ENCODE results near the gene ASB1.

The ASB1 gene

GRCh38 chr2:238409341-238410199 lies 17.2 kb upstream of the ASB1 start:
- no peaks in the 10 kb centered on the region for H3K36me3 Mint-ChIP-seq
- no peaks in the 10 kb centered on the region for H3K27me3 Mint-ChIP-seq
- CTCF ChIA-PET = no interaction called here
- H3K27ac Mint-ChIP-seq = no peak overlapping the region
- no peak overlapping the region for H3K4me3 Mint-ChIP-seq
- peaks cover 7% of the 10 kb centered on the region for H3K4me1 Mint-ChIP-seq
- H3K9me3 Mint-ChIP-seq = no peaks in the 10 kb centered on the region
- no peak for DNase-seq

GRCh38 chr2:238412067-238412767 lies 14.5 kb upstream of the ASB1 start:
- CTCF ChIA-PET = no interaction called here
- H3K27ac Mint-ChIP-seq = no peak overlapping the region
- peaks cover 2% of the 10 kb centered on the region for H3K36me3 Mint-ChIP-seq

GRCh38 chr2:238413368-238413767 lies 13.4 kb upstream of the ASB1 start:
- peaks cover 9% of the 10 kb centered on the region for H3K9me3 Mint-ChIP-seq
- H3K27me3 Mint-ChIP-seq = peaks cover 14% of the 10 kb centered on the region
- H3K36me3 Mint-ChIP-seq = peaks cover 2% of the 10 kb centered on the region
- no peak overlapping the region for H3K27ac Mint-ChIP-seq
- CTCF ChIA-PET = no interaction called here
- H3K4me1 Mint-ChIP-seq = peaks cover 5% of the 10 kb centered on the region
- DNase-seq = no peak
- no peak overlapping the region for H3K4me3 Mint-ChIP-seq

More at GRCh38 chr2:238412067-238412767, 14.5 kb upstream of the ASB1 start:
- Mint-ChIP-seq H3K4me1 (peaks cover 5% of the 10 kb centered on the region), H3K27me3 (peaks cover 11% of the 10 kb centered on the region), H3K4me3 (no peak overlapping the region), H3K9me3 (peaks cover 9% of the 10 kb centered on the region)
- DNase-seq = no peak

- Mint-ChIP-seq H3K9me3 (peaks cover 9% of the 10 kb centered on the region), H3K27me3 (peaks cover 16% of the 10 kb centered on the region), H3K4me1 (peaks cover 5% of the 10 kb centered on the region), H3K4me3 (no peak overlapping the region), H3K36me3 (peaks cover 2% of the 10 kb centered on the region), H3K27ac (no peak overlapping the region)
- CTCF ChIA-PET = no interaction called here
- no peak for DNase-seq
Observed at GRCh38 chr2:238415036-238415764, 11.5 kb upstream of the ASB1 start.

- H3K4me1 Mint-ChIP-seq = peaks cover 5% of the 10 kb centered on the region
- H3K36me3 Mint-ChIP-seq = peaks cover 2% of the 10 kb centered on the region
- CTCF ChIA-PET = no interaction called here
- no peak overlapping the region for H3K27ac Mint-ChIP-seq
- H3K4me3 Mint-ChIP-seq = no peak overlapping the region
- DNase-seq = no peak
- H3K9me3 Mint-ChIP-seq = peaks cover 9% of the 10 kb centered on the region
- H3K27me3 Mint-ChIP-seq = peaks cover 22% of the 10 kb centered on the region
Observed at GRCh38 chr2:238415893-238416292, 10.8 kb upstream of the ASB1 start.

- Mint-ChIP-seq H3K27me3 (peaks cover 22% of the 10 kb centered on the region), H3K27ac (no peak overlapping the region), H3K4me1 (peaks cover 5% of the 10 kb centered on the region), H3K4me3 (no peak overlapping the region), H3K36me3 (peaks cover 2% of the 10 kb centered on the region), H3K9me3 (peaks cover 9% of the 10 kb centered on the region)
- DNase-seq = no peak
- CTCF ChIA-PET = no interaction called here
Observed at GRCh38 chr2:238418196-238418998, 8.3 kb upstream of the ASB1 start.

GRCh38 chr2:238418999-238419546 lies 7.7 kb upstream of the ASB1 start:
- Mint-ChIP-seq H3K9me3 (peaks cover 9% of the 10 kb centered on the region), H3K27ac (no peak overlapping the region), H3K4me1 (peaks cover 5% of the 10 kb centered on the region), H3K27me3 (peaks cover 22% of the 10 kb centered on the region), H3K4me3 (no peak overlapping the region), H3K36me3 (peaks cover 2% of the 10 kb centered on the region)
- DNase-seq = no peak
- CTCF ChIA-PET = no interaction called here

- Mint-ChIP-seq H3K9me3 (peaks cover 9% of the 10 kb centered on the region), H3K36me3 (peaks cover 2% of the 10 kb centered on the region), H3K4me3 (no peak overlapping the region), H3K27ac (no peak overlapping the region), H3K27me3 (peaks cover 18% of the 10 kb centered on the region), H3K4me1 (peaks cover 5% of the 10 kb centered on the region)
- DNase-seq = no peak
- CTCF ChIA-PET = no interaction called here
Observed at GRCh38 chr2:238420442-238420841, 6.3 kb upstream of the ASB1 start.

- peaks cover 8% of the 10 kb centered on the region for H3K4me1 Mint-ChIP-seq
- DNase-seq = no peak
- H3K27me3 Mint-ChIP-seq = peaks cover 12% of the 10 kb centered on the region
- CTCF ChIA-PET = no interaction called here
- no peak overlapping the region for H3K27ac Mint-ChIP-seq
- H3K9me3 Mint-ChIP-seq = peaks cover 5% of the 10 kb centered on the region
- no peak overlapping the region for H3K4me3 Mint-ChIP-seq
- H3K36me3 Mint-ChIP-seq = peaks cover 2% of the 10 kb centered on the region
Observed at GRCh38 chr2:238420878-238421694, 5.6 kb upstream of the ASB1 start.

- Mint-ChIP-seq H3K36me3 (peaks cover 2% of the 10 kb centered on the region), H3K4me3 (no peak overlapping the region), H3K27me3 (peaks cover 12% of the 10 kb centered on the region), H3K27ac (no peak overlapping the region), H3K4me1 (peaks cover 10% of the 10 kb centered on the region), H3K9me3 (peaks cover 2% of the 10 kb centered on the region)
- DNase-seq = no peak
- CTCF ChIA-PET = no interaction called here
Observed at GRCh38 chr2:238421695-238422035, 5.1 kb upstream of the ASB1 start.

GRCh38 chr2:238422285-238422684 lies 4.4 kb upstream of the ASB1 start:
- H3K9me3 Mint-ChIP-seq = no peaks in the 10 kb centered on the region
- H3K4me1 Mint-ChIP-seq = peaks cover 11% of the 10 kb centered on the region
- peaks cover 12% of the 10 kb centered on the region for H3K27me3 Mint-ChIP-seq
- H3K36me3 Mint-ChIP-seq = no peaks in the 10 kb centered on the region
- no peak for DNase-seq
- no peak overlapping the region for H3K4me3 Mint-ChIP-seq
- no peak overlapping the region for H3K27ac Mint-ChIP-seq
- CTCF ChIA-PET = no interaction called here

GRCh38 chr2:238422940-238423339 lies 3.8 kb upstream of the ASB1 start:
- no peak overlapping the region for H3K27ac Mint-ChIP-seq
- H3K4me1 Mint-ChIP-seq = peaks cover 18% of the 10 kb centered on the region
- H3K36me3 Mint-ChIP-seq = peaks cover 5% of the 10 kb centered on the region
- no peaks in the 10 kb centered on the region for H3K9me3 Mint-ChIP-seq
- peaks cover 12% of the 10 kb centered on the region for H3K27me3 Mint-ChIP-seq
- DNase-seq = no peak
- H3K4me3 Mint-ChIP-seq = no peak overlapping the region
- CTCF ChIA-PET = no interaction called here

GRCh38 chr2:238423561-238424312 lies 3.0 kb upstream of the ASB1 start:
- Mint-ChIP-seq H3K27me3 (peaks cover 6% of the 10 kb centered on the region), H3K36me3 (peaks cover 10% of the 10 kb centered on the region), H3K9me3 (no peaks in the 10 kb centered on the region), H3K27ac (no peak overlapping the region), H3K4me3 (no peak overlapping the region), H3K4me1 (peaks cover 26% of the 10 kb centered on the region)
- CTCF ChIA-PET = no interaction called here
- DNase-seq = no peak

All from activated naive CD4-positive, alpha-beta T cell treated with anti-CD3 and anti-CD28 coated beads, Interleukin-2, amount 10 ng/mL, durations not matched to agents 7 days and 5 days (primary cell).